Breast epithelium (tissue), 3 donors: ENCODE data around the gene TIMM8A.

Experiments used
- CTCF ChIP-seq, 3 donors: fragments of 450-650 bp; IDR thresholded peaks; one replicate each; pipeline ENCODE4 v1.5.1; 2016 to 2017; ENCODE audit warnings: antibody characterized with exemption in 3 of 3, mild to moderate bottlenecking in 3 of 3, moderate library complexity in 3 of 3
- POLR2A ChIP-seq: fragments of 450-650 bp; IDR thresholded peaks from one replicate; pipeline ENCODE4 v1.6.1; 2016; ENCODE audit warnings: antibody characterized with exemption, mild to moderate bottlenecking, moderate library complexity
- POLR2AphosphoS5 ChIP-seq, 3 donors: sonication (generic); formaldehyde crosslinking; IDR thresholded peaks; one replicate each; pipeline ENCODE4 v1.6.1; 2017; ENCODE audit warnings: antibody characterized with exemption in 3 of 3

- no peak for TF ChIP-seq CTCF (IDR thresholded peaks at IDR 0.05)
- TF ChIP-seq POLR2AphosphoS5 (IDR thresholded peaks at IDR 0.05): no peak
- TF ChIP-seq POLR2A: no peak
These were observed 587 bp downstream of the TIMM8A start for GRCh38 chrX:101347859-101348451.
